Right lobe of liver (tissue), 6 donors: ENCODE measurements around the gene RICTOR. TPM values are rescaled to one million over a fixed set of nuclear protein-coding genes. Genes with fewer than 3 reads are reported as not detected.

Experiments used
- ATAC-seq, 4 donors: fragments of 200-7000 bp; cut with Tn5 transposase; one replicate each; pipeline ENCODE4 v1.9.1; 2020; ENCODE audit warnings: mild to moderate bottlenecking in 4 of 4, moderate library complexity in 4 of 4
- DNase-seq, 3 donors: peaks; one replicate each; pipeline ENCODE4 v3.0.0-alpha.2; 2020
- H3K27ac ChIP-seq, 3 donors: fragments of 200-600 bp; one replicate each; pipeline ENCODE4 v1.8.0; 2022
- H3K27me3 ChIP-seq, 2 donors: fragments of 200-600 bp; one replicate each; pipeline ENCODE4 v1.8.0; 2022
- H3K36me3 ChIP-seq, 4 donors: fragments of 200-600 bp; sonication (generic) in 1 of 4; one replicate each; pipeline versions ENCODE4 v1.5.1 to v1.8.0; 2017 to 2022; ENCODE audit warnings: control low read depth in 1 of 4
- H3K4me1 ChIP-seq, 4 donors: fragments of 200-600 bp; sonication (generic) in 1 of 4; one replicate each; pipeline versions ENCODE4 v1.5.1 to v1.8.0; 2017 to 2022; ENCODE audit warnings: control low read depth in 1 of 4
- H3K4me3 ChIP-seq, 3 donors: fragments of 200-600 bp; one replicate each; pipeline ENCODE4 v1.8.0; 2022
- H3K9me3 ChIP-seq, 4 donors: fragments of 200-600 bp; sonication (generic) in 1 of 4; one replicate each; pipeline versions ENCODE4 v1.5.1 to v1.8.0; 2017 to 2022; ENCODE audit warnings: control low read depth in 1 of 4
- POLR2A ChIP-seq: fragments of 450-650 bp; IDR thresholded peaks from one replicate; pipeline ENCODE4 v1.6.1; 2017; ENCODE audit warnings: antibody characterized with exemption, mild to moderate bottlenecking
- WGBS: methylation state at CpG from one replicate; pipeline ENCODE4 v1.1.6; 2018; ENCODE audit warnings: low coverage, low lambda C conversion rate; ENCODE audit not compliant: insufficient coverage; ENCODE audit errors: missing lambda C conversion rate; 5-methylcytosine and 5-hydroxymethylcytosine counted together
- intact Hi-C, 2 donors: fragments of 100-400 bp; cut with DNase I; formaldehyde crosslinking; loops; one replicate each; pipeline versions ENCODE4 v1.11.2 to v1.14.1; 2022
- total RNA-seq, 6 experiments: library from RNA; depleted of rRNA in 2 of 6; stranded (reverse); fragments of >200 nt in 2 of 6; fragmentation: NEBNext Ultra II Directional in 3 of 6; extraction: Animal tissue kit (Norgen Biotek cat#: 25700) in 3 of 6; gene quantifications; one replicate each; pipeline versions ENCODE4 v1.1.0 to v1.2.4, GENCODE V29; 2016 to 2023
- TF ChIP-seq, protein P1 (sequence below), 4 donors: fragments of 200-600 bp in 3 of 4; fragments of 450-650 bp in 1 of 4; IDR thresholded peaks; one replicate each; pipeline versions ENCODE4 v1.5.1 to v1.8.0; 2016 to 2022; ENCODE audit warnings: antibody characterized with exemption in 4 of 4, mild to moderate bottlenecking in 2 of 4
- donor health status: DM: no; HTN: yes; CAD: no.
- donor health status: DM: no; HTN: no; CAD: no.
- donor health status: DM: no; HTN: no; CAD: no.
- donor health status: DM: no; HTN: yes; CAD: no.
- donor health status: DM: no; HTN: yes; CAD: no.

RICTOR gene
- total RNA-seq, 6 experiments from 2014 or later = 9.8 to 19.2 (median 14.6) TPM

DNA sequence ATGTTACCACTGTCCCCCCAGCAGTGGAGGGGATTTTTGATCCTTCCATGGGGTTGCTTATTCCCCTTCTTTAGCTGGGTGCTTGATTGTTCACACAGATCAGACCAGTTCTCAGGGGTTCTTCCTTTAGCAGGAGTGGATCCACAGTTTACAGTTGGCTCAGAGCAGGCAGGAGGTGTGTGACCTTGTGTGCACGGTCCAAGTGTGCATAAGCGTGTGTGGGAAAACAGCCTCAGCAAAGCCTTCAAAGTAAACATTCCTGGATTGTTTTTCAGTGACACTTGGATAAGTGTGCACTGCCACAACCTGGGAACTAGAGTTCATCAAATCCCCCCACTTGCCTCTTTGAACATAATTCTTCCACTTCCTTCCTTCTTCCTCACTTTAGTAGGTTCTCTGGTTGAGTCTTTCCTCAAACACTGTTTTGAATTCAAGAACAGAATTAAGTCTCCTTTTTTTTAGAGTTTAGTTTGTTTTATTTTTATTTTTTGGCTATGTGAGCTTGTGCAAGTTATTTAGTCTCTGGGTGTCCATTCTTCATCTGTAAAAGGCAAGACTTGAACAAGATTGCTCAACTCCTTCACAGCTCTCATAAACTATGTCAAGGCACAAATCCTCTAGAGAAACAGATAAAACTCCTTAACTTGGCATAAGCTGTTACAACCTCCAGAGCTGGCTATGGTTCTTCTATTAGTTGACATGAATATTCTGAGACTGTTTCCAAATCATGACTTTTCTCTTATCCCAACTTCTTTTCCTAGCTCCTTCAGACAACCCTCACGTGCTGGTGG is 150.3 kb downstream of the RICTOR start:
- Histone ChIP-seq H3K4me3 (no peak overlapping the region), H3K27me3 (no peaks in the 10 kb centered on the region), H3K4me1 (no peaks in the 10 kb centered on the region), H3K36me3 (peaks cover 0 to 8% (median 3%) of the 10 kb centered on the region in 4 donors), H3K27ac (no peak overlapping the region), H3K9me3 (no peaks in the 10 kb centered on the region)
- WGBS = 24% methylated on average over 3 of the region's 3 CpGs
- no peak for DNase-seq
- peak in 3 of 4 donors; percentile 16 to 49 (median 43) for ATAC-seq
- TF ChIP-seq, protein P1, sequence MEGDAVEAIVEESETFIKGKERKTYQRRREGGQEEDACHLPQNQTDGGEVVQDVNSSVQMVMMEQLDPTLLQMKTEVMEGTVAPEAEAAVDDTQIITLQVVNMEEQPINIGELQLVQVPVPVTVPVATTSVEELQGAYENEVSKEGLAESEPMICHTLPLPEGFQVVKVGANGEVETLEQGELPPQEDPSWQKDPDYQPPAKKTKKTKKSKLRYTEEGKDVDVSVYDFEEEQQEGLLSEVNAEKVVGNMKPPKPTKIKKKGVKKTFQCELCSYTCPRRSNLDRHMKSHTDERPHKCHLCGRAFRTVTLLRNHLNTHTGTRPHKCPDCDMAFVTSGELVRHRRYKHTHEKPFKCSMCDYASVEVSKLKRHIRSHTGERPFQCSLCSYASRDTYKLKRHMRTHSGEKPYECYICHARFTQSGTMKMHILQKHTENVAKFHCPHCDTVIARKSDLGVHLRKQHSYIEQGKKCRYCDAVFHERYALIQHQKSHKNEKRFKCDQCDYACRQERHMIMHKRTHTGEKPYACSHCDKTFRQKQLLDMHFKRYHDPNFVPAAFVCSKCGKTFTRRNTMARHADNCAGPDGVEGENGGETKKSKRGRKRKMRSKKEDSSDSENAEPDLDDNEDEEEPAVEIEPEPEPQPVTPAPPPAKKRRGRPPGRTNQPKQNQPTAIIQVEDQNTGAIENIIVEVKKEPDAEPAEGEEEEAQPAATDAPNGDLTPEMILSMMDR (IDR thresholded peaks at IDR 0.05) = no peak
- no peak for TF ChIP-seq POLR2A
- intact Hi-C loops = no loop called here

DNA sequence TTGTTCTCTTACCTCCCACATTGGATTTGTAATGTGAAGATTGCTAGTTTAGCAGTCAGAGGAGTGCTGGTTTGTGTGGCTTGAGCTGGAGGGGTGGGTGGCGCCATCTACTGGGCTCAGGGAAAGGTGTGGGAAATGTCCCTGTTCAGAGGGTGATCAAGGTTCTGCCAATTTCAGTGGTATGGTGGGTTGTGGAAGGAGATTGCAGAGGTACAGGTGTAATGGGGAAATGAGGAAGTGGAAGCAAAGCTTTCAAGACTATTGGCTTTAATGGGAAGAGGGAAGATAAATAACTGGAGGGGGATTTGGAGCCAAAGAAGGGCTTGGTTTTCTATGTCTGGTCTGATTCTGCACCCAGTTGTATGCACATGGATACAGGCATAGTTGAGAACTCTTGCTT is 152.0 kb downstream of the RICTOR start:
- H3K9me3 ChIP-seq = no peaks in the 10 kb centered on the region
- ATAC-seq (peak; percentile 85 to 89 (median 86)), DNase-seq (peak in 2 of 3 donors; percentile 34 to 54)
- H3K4me3 ChIP-seq = no peak overlapping the region
- TF ChIP-seq POLR2A = no peak
- TF ChIP-seq, protein P1 (IDR thresholded peaks at IDR 0.05) = peak; percentile 38 to 76 (median 64)
- no peaks in the 10 kb centered on the region for H3K4me1 ChIP-seq
- 0% methylated on average over 1 of the region's 1 CpG for WGBS
- intact Hi-C loops = no loop called here
- H3K36me3 ChIP-seq = peaks cover 0 to 8% (median 2%) of the 10 kb centered on the region in 4 donors
- H3K27ac ChIP-seq = no peak overlapping the region
- H3K27me3 ChIP-seq = no peaks in the 10 kb centered on the region

DNA sequence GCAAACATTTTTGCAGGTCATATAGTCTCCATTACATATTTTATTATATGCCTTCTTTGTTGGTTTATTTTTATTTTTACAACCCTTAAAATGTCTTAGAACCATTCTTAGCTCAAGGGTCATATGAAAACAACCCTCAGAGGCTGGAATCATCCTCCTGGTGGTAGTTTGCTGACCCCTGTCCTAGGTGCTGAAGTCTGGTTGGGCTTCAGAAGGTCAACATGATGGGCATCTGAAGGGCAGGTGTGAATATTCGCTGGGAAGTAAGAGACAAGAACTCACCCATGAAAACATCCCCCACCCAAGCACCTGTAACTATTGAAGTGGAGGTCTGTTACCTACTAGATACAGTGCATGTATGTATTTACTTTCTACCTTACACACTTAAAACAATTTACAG is 153.0 kb downstream of the RICTOR start:
- TF ChIP-seq, protein P1 (IDR thresholded peaks at IDR 0.05) = no peak
- TF ChIP-seq POLR2A = no peak
- H3K4me1 ChIP-seq = no peaks in the 10 kb centered on the region
- WGBS = 67% methylated on average over 1 of the region's 1 CpG
- intact Hi-C loops = no loop called here
- H3K9me3 ChIP-seq = no peaks in the 10 kb centered on the region
- peaks cover 0 to 8% (median 2%) of the 10 kb centered on the region in 4 donors for H3K36me3 ChIP-seq
- H3K27me3 ChIP-seq = no peaks in the 10 kb centered on the region
- ATAC-seq (no peak), DNase-seq (no peak)
- no peak overlapping the region for H3K4me3 ChIP-seq
- H3K27ac ChIP-seq = no peak overlapping the region

DNA sequence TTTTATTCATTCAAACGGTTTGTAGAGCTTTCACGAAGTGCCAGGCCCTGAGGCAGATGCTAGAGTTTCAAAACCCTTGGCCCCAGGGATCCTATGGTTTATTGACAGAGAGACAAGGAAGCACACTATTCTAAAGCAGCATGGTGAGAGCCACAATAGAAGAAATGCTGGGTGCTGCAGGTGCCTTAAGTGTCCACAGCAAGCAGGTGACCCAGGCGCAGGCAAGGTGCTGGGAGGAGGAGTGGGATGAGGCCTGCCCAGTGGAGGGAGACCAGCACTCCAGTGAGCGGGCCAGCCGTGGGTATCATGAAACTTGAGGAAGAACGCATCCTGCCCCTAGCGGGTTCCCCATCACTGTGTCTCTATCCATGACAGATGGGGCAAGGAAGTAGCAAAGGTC is 157.4 kb downstream of the RICTOR start:
- Histone ChIP-seq H3K4me3 (no peak overlapping the region), H3K27me3 (no peaks in the 10 kb centered on the region), H3K9me3 (no peaks in the 10 kb centered on the region), H3K36me3 (peaks cover 0 to 3% (median 0%) of the 10 kb centered on the region in 4 donors), H3K4me1 (no peaks in the 10 kb centered on the region), H3K27ac (no peak overlapping the region)
- ATAC-seq (no peak), DNase-seq (no peak)
- WGBS = 68% methylated on average over 7 of the region's 7 CpGs
- TF ChIP-seq POLR2A = no peak
- TF ChIP-seq, protein P1 (IDR thresholded peaks at IDR 0.05) = no peak
- intact Hi-C loops = no loop called here
